Activated CD8-positive, alpha-beta memory T cell treated with anti-CD3 and anti-CD28 coated beads, Interleukin-2, amount 10 ng/mL, durations not matched to agents 7 days and 5 days (primary cell): ENCODE measurements around the gene MTCL1. TPM values are rescaled to one million over a fixed set of nuclear protein-coding genes. Genes with fewer than 3 reads are reported as not detected.

Source experiments
- ATAC-seq: fragments of 150-1000 bp; cut with Tn5 transposase; one replicate; pipeline ENCODE4 v1.10.0; 2021; ENCODE audit warnings: moderate library complexity
- CTCF ChIA-PET: fragments of 350-600 bp; sonication (Branson Sonifier 250); formaldehyde crosslinking; loops from one replicate; lab custom pipeline; 2021; ENCODE audit warnings: antibody characterized with exemption; lab: Charles Lee
- DNase-seq: peaks from one replicate; pipeline ENCODE4 v3.0.0-alpha.2; 2020
- H3K27ac Mint-ChIP-seq: one replicate; pipeline ENCODE4 v1.8.0; 2021; ENCODE audit warnings: mild to moderate bottlenecking, mixed read lengths
- H3K27me3 Mint-ChIP-seq: one replicate; pipeline ENCODE4 v1.8.0; 2021; ENCODE audit warnings: mixed read lengths
- H3K36me3 Mint-ChIP-seq: one replicate; pipeline ENCODE4 v1.8.0; 2021; ENCODE audit warnings: mild to moderate bottlenecking, mixed read lengths
- H3K4me1 Mint-ChIP-seq: one replicate; pipeline ENCODE4 v1.8.0; 2021; ENCODE audit warnings: mixed read lengths
- H3K4me3 Mint-ChIP-seq: one replicate; pipeline ENCODE4 v1.8.0; 2021; ENCODE audit warnings: mild to moderate bottlenecking, moderate library complexity, mixed read lengths
- H3K9me3 Mint-ChIP-seq: one replicate; pipeline ENCODE4 v1.8.0; 2022; ENCODE audit warnings: low read depth, mixed read lengths
- total RNA-seq, 2 experiments: library from RNA; stranded (reverse); gene quantifications; one replicate each; pipeline ENCODE4 v1.2.3, GENCODE V29; 2021

The MTCL1 gene
- total RNA-seq, 2 experiments from 2014 or later = 0.41 to 0.59 TPM

- CTCF ChIA-PET = no interaction called here
- H3K27ac Mint-ChIP-seq = no peak overlapping the region
- H3K27me3 Mint-ChIP-seq = peaks cover 4% of the 10 kb centered on the region
- ATAC-seq (no peak), DNase-seq (no peak)
- H3K36me3 Mint-ChIP-seq = no peaks in the 10 kb centered on the region
- H3K4me1 Mint-ChIP-seq = no peaks in the 10 kb centered on the region
- H3K4me3 Mint-ChIP-seq = no peak overlapping the region
- no peaks in the 10 kb centered on the region for H3K9me3 Mint-ChIP-seq
Observed at GRCh38 chr18:8816816-8817215, 111.5 kb downstream of the MTCL1 start.

- CTCF ChIA-PET = no interaction called here
- Mint-ChIP-seq H3K4me1 (no peaks in the 10 kb centered on the region), H3K27ac (no peak overlapping the region), H3K9me3 (no peaks in the 10 kb centered on the region), H3K36me3 (no peaks in the 10 kb centered on the region), H3K4me3 (no peak overlapping the region), H3K27me3 (no peaks in the 10 kb centered on the region)
- no peak for ATAC-seq
- no peak for DNase-seq
Observed at GRCh38 chr18:8818982-8819381, 113.6 kb downstream of the MTCL1 start.

GRCh38 chr18:8820396-8821082, 115.2 kb downstream of the MTCL1 start:
- ATAC-seq = no peak
- H3K9me3 Mint-ChIP-seq = no peaks in the 10 kb centered on the region
- no peak for DNase-seq
- no peaks in the 10 kb centered on the region for H3K27me3 Mint-ChIP-seq
- H3K27ac Mint-ChIP-seq = no peak overlapping the region
- no peaks in the 10 kb centered on the region for H3K4me1 Mint-ChIP-seq
- H3K4me3 Mint-ChIP-seq = no peak overlapping the region
- CTCF ChIA-PET = no interaction called here
- H3K36me3 Mint-ChIP-seq = no peaks in the 10 kb centered on the region

- Mint-ChIP-seq H3K27me3 (no peaks in the 10 kb centered on the region), H3K4me3 (no peak overlapping the region), H3K36me3 (no peaks in the 10 kb centered on the region), H3K9me3 (no peaks in the 10 kb centered on the region), H3K4me1 (no peaks in the 10 kb centered on the region), H3K27ac (no peak overlapping the region)
- ATAC-seq = no peak
- CTCF ChIA-PET = no interaction called here
- no peak for DNase-seq
Observed at GRCh38 chr18:8821083-8821465, 115.7 kb downstream of the MTCL1 start.

- DNase-seq (no peak), ATAC-seq (no peak)
- no peak overlapping the region for H3K27ac Mint-ChIP-seq
- H3K36me3 Mint-ChIP-seq = no peaks in the 10 kb centered on the region
- H3K4me3 Mint-ChIP-seq = no peak overlapping the region
- CTCF ChIA-PET = no interaction called here
- H3K4me1 Mint-ChIP-seq = no peaks in the 10 kb centered on the region
- no peaks in the 10 kb centered on the region for H3K27me3 Mint-ChIP-seq
- no peaks in the 10 kb centered on the region for H3K9me3 Mint-ChIP-seq
Observed at GRCh38 chr18:8821531-8821930, 116.2 kb downstream of the MTCL1 start.

- DNase-seq (no peak), ATAC-seq (no peak)
- CTCF ChIA-PET = no interaction called here
- Mint-ChIP-seq H3K27me3 (no peaks in the 10 kb centered on the region), H3K4me3 (no peak overlapping the region), H3K9me3 (no peaks in the 10 kb centered on the region), H3K4me1 (no peaks in the 10 kb centered on the region), H3K36me3 (no peaks in the 10 kb centered on the region), H3K27ac (no peak overlapping the region)
Observed at GRCh38 chr18:8822643-8823042, 117.3 kb downstream of the MTCL1 start.

- ATAC-seq = no peak
- Mint-ChIP-seq H3K27ac (no peak overlapping the region), H3K27me3 (no peaks in the 10 kb centered on the region), H3K4me1 (no peaks in the 10 kb centered on the region), H3K9me3 (no peaks in the 10 kb centered on the region), H3K36me3 (no peaks in the 10 kb centered on the region), H3K4me3 (no peak overlapping the region)
- DNase-seq = no peak
- CTCF ChIA-PET = no interaction called here
Observed at GRCh38 chr18:8823530-8823929, 118.2 kb downstream of the MTCL1 start.

GRCh38 chr18:8824846-8825245, 119.5 kb downstream of the MTCL1 start:
- ATAC-seq = no peak
- no peak overlapping the region for H3K27ac Mint-ChIP-seq
- H3K4me3 Mint-ChIP-seq = no peak overlapping the region
- no peaks in the 10 kb centered on the region for H3K9me3 Mint-ChIP-seq
- H3K27me3 Mint-ChIP-seq = no peaks in the 10 kb centered on the region
- CTCF ChIA-PET = no interaction called here
- no peaks in the 10 kb centered on the region for H3K4me1 Mint-ChIP-seq
- DNase-seq = no peak
- no peaks in the 10 kb centered on the region for H3K36me3 Mint-ChIP-seq

- ATAC-seq (no peak), DNase-seq (no peak)
- Mint-ChIP-seq H3K27ac (no peak overlapping the region), H3K4me1 (no peaks in the 10 kb centered on the region), H3K27me3 (no peaks in the 10 kb centered on the region), H3K9me3 (no peaks in the 10 kb centered on the region), H3K4me3 (no peak overlapping the region), H3K36me3 (no peaks in the 10 kb centered on the region)
- CTCF ChIA-PET = no interaction called here
Observed at GRCh38 chr18:8825273-8825672, 119.9 kb downstream of the MTCL1 start.

GRCh38 chr18:8825729-8826375, 120.5 kb downstream of the MTCL1 start:
- CTCF ChIA-PET = no interaction called here
- Mint-ChIP-seq H3K4me1 (no peaks in the 10 kb centered on the region), H3K36me3 (no peaks in the 10 kb centered on the region), H3K27me3 (no peaks in the 10 kb centered on the region), H3K4me3 (no peak overlapping the region), H3K27ac (no peak overlapping the region), H3K9me3 (no peaks in the 10 kb centered on the region)
- no peak for DNase-seq
- ATAC-seq = no peak

GRCh38 chr18:8826514-8826913, 121.2 kb downstream of the MTCL1 start:
- no peaks in the 10 kb centered on the region for H3K36me3 Mint-ChIP-seq
- H3K27me3 Mint-ChIP-seq = no peaks in the 10 kb centered on the region
- DNase-seq (no peak), ATAC-seq (no peak)
- CTCF ChIA-PET = no interaction called here
- no peaks in the 10 kb centered on the region for H3K9me3 Mint-ChIP-seq
- H3K4me1 Mint-ChIP-seq = no peaks in the 10 kb centered on the region
- H3K4me3 Mint-ChIP-seq = no peak overlapping the region
- no peak overlapping the region for H3K27ac Mint-ChIP-seq

GRCh38 chr18:8826971-8827370, 121.6 kb downstream of the MTCL1 start:
- Mint-ChIP-seq H3K27me3 (no peaks in the 10 kb centered on the region), H3K27ac (no peak overlapping the region), H3K4me3 (no peak overlapping the region), H3K36me3 (no peaks in the 10 kb centered on the region), H3K4me1 (no peaks in the 10 kb centered on the region), H3K9me3 (no peaks in the 10 kb centered on the region)
- ATAC-seq (no peak), DNase-seq (no peak)
- CTCF ChIA-PET = no interaction called here

- no peaks in the 10 kb centered on the region for H3K27me3 Mint-ChIP-seq
- ATAC-seq (no peak), DNase-seq (no peak)
Observed at GRCh38 chr18:8828300-8828699, 122.9 kb downstream of the MTCL1 start.

GRCh38 chr18:8828798-8829197, 123.4 kb downstream of the MTCL1 start:
- ATAC-seq (no peak), DNase-seq (no peak)
- no peaks in the 10 kb centered on the region for H3K4me1 Mint-ChIP-seq
- H3K9me3 Mint-ChIP-seq = no peaks in the 10 kb centered on the region
- no peak overlapping the region for H3K4me3 Mint-ChIP-seq
- no peaks in the 10 kb centered on the region for H3K36me3 Mint-ChIP-seq
- no peaks in the 10 kb centered on the region for H3K27me3 Mint-ChIP-seq
- CTCF ChIA-PET = no interaction called here
- H3K27ac Mint-ChIP-seq = no peak overlapping the region

More at GRCh38 chr18:8828300-8828699, 122.9 kb downstream of the MTCL1 start:
- Mint-ChIP-seq H3K9me3 (no peaks in the 10 kb centered on the region), H3K4me3 (no peak overlapping the region), H3K36me3 (no peaks in the 10 kb centered on the region), H3K27ac (no peak overlapping the region), H3K4me1 (no peaks in the 10 kb centered on the region)
- CTCF ChIA-PET = no interaction called here
